Kidney (tissue), 14 donors: ENCODE measurements around the gene GPBP1L1. TPM values are rescaled to one million over a fixed set of nuclear protein-coding genes. Genes with fewer than 3 reads are reported as not detected.
A peak's percentile ranks its signal among the peaks of the same experiment; 100 is the strongest.
"Not testable (repeated sequence)": the region's sequence is repeated elsewhere in the genome, so short reads cannot be mapped to it uniquely, and the experiment has no call there.

ENCODE experiments used
- DNase-seq, 5 donors: peaks; one replicate each; pipeline ENCODE4 v3.0.0-alpha.2; 2013 to 2020
- FAIRE-seq: peaks from 2 replicates; lab custom pipeline; 2012; peaks lifted over from hg19 to GRCh38; lab: Jason Lieb, UNC
- H3K27ac ChIP-seq, 2 donors: one replicate each; pipeline ENCODE4 v1.7.0; 2013; ENCODE audit warnings: low read depth in 2 of 2, low read length in 2 of 2, inconsistent platforms in 1 of 2
- H3K27me3 ChIP-seq: one replicate; pipeline ENCODE4 v1.7.1; 2013; ENCODE audit warnings: low read length, inconsistent platforms; ENCODE audit not compliant: control insufficient read depth, insufficient read depth
- H3K36me3 ChIP-seq, 3 donors: one replicate each; pipeline versions ENCODE4 v1.7.0 to v1.7.1; 2013; ENCODE audit warnings: low read length in 3 of 3, control low read depth in 1 of 3, inconsistent platforms in 1 of 3; ENCODE audit not compliant: insufficient read depth in 3 of 3, control insufficient read depth in 2 of 3
- H3K4me1 ChIP-seq, 3 donors: one replicate each; pipeline versions ENCODE4 v1.7.0 to v1.7.1; 2013; ENCODE audit warnings: low read length in 3 of 3, inconsistent platforms in 1 of 3, low read depth in 1 of 3; ENCODE audit not compliant: control insufficient read depth in 2 of 3, insufficient read depth in 2 of 3
- H3K4me3 ChIP-seq, 3 donors: one replicate each; pipeline versions ENCODE4 v1.7.0 to v1.8.1; 2013; ENCODE audit warnings: low read length in 3 of 3, control low read depth in 1 of 3, inconsistent platforms in 1 of 3
- H3K9ac ChIP-seq, 3 donors: one replicate each; pipeline versions ENCODE4 v1.7.0 to v1.7.1; 2013; ENCODE audit warnings: low read length in 3 of 3, control low read depth in 1 of 3, inconsistent platforms in 1 of 3
- H3K9me3 ChIP-seq, 3 donors: one replicate each; pipeline versions ENCODE4 v1.7.0 to v1.7.1; 2013; ENCODE audit warnings: low read length in 3 of 3, control low read depth in 1 of 3, inconsistent platforms in 1 of 3; ENCODE audit not compliant: control insufficient read depth in 2 of 3, insufficient read depth in 1 of 3
- CTCF ChIP-seq: IDR thresholded peaks from 3 replicates; pipeline ENCODE4 v1.5.1; 2012; ENCODE audit warnings: mild to moderate bottlenecking, moderate library complexity, borderline replicate concordance; ENCODE audit not compliant: insufficient read depth; ENCODE audit errors: extremely low read depth
- intact Hi-C: fragments of 100-400 bp; cut with DNase I; formaldehyde crosslinking; loops from one replicate; pipeline ENCODE4 v1.11.1; 2022
- polyA plus RNA-seq: library from polyadenylated mRNA; stranded (reverse); fragments of 350-450 nt; fragmentation: Illumina TruSeq; extraction: RNeasy Lipid Tissue Mini Kit (QIAGEN cat#74804); gene quantifications from one replicate; pipeline ENCODE4 v1.2.3, GENCODE V29; 2014; ENCODE audit warnings: low read depth, low replicate concordance; ENCODE audit not compliant: insufficient read depth
- total RNA-seq: library from RNA; stranded (reverse); fragmentation: NEBNext Ultra II Directional; extraction: Animal tissue kit (Norgen Biotek cat#: 25700); gene quantifications from one replicate; pipeline ENCODE4 v1.2.1, GENCODE V29; 2021
- donor health status: control.
- donor health status: control.
- donor health status: control.
- donor health status: control.
- donor health status: control.
- donor health status: DM: yes; HTN: yes; CAD: no.
- donor health status: Normal renal cell carcinoma (clear cell type).

The GPBP1L1 gene
- total and polyA plus RNA-seq, 2 donors from 2014 or later = 59.1 to 146 TPM

DNA sequence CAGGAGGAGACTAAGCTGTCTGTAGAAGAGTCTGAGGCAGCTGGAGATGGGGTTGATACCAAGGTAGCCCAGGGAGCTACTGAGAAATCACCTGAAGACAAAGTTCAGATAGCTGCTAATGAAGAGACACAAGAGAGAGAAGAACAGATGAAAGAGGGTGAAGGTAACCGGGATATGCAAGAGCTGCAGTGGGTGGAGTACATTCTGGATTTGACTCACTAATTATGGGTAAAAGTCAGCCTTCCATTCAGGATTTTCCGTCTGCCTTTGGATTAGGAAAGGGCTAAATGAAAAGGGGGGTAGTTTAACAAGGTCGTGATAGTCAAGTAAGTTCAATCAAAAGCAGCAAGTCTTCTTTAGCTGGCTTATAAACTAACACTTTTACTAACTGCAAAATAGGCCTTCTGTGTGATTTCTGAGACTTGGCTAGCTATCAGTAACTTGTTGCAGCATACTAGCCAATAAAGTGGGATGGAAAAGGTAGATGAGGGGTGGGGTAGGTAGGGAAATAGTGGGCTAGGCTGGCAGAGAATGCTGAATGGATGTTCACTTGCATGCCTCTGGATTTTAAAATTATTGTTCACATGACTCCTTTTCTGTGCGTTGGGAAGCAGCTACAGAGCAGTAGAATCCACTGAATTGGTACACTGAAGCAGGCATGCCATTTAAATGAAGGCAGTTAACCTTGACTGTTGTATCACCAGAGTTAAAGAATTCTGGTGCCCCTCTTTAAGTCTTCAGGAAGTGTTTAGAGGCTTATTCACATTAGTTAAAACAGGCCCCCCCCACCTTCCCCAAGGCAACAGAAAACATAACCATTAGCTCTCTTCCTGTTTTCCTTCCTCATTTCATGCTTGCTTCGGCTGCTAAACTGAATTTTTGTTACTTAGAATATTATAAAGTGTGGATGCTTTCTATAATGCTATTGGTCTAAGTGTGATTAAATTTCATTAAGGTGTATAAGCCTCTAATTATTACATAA lies 77.9 kb downstream of the GPBP1L1 start:
- Histone ChIP-seq H3K27me3 (no peaks in the 10 kb centered on the region), H3K4me1 (peaks cover 0 to 9% (median 0%) of the 10 kb centered on the region in 3 donors), H3K9me3 (no peaks in the 10 kb centered on the region), H3K36me3 (peaks cover 0 to 8% (median 2%) of the 10 kb centered on the region in 3 donors), H3K4me3 (no peak overlapping the region), H3K9ac (no peak overlapping the region), H3K27ac (no peak overlapping the region)
- FAIRE-seq (no peak), DNase-seq (peak in 1 of 5 donors; percentile 34)
- TF ChIP-seq CTCF = no peak
- intact Hi-C loops = no loop called here

DNA sequence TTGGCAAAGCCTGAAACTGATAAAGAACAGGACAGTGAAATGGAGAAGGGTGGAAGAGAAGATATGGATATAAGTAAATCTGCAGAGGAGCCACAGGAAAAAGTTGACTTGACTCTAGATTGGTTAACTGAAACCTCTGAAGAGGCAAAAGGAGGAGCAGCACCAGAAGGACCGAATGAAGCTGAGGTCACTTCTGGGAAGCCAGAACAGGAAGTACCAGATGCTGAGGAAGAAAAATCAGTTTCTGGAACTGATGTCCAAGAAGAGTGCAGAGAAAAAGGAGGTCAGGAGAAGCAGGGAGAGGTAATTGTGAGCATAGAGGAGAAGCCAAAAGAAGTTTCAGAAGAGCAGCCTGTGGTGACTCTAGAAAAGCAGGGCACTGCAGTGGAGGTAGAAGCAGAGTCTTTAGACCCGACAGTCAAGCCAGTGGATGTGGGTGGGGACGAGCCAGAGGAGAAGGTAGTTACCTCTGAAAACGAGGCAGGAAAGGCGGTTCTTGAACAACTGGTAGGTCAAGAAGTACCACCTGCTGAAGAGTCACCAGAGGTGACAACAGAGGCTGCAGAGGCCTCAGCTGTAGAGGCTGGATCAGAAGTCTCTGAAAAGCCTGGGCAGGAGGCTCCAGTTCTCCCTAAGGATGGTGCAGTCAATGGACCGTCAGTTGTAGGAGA lies 78.8 kb downstream of the GPBP1L1 start:
- Histone ChIP-seq H3K36me3 (peaks cover 0 to 8% (median 2%) of the 10 kb centered on the region in 3 donors), H3K4me1 (peaks cover 0 to 9% (median 0%) of the 10 kb centered on the region in 3 donors), H3K27ac (no peak overlapping the region), H3K4me3 (no peak overlapping the region), H3K9ac (no peak overlapping the region), H3K9me3 (no peaks in the 10 kb centered on the region), H3K27me3 (no peaks in the 10 kb centered on the region)
- DNase-seq (no peak), FAIRE-seq (no peak)
- TF ChIP-seq CTCF = no peak
- intact Hi-C loops = no loop called here

GRCh38 chr1:45604239-45604638 lies 82.1 kb downstream of the GPBP1L1 start:
- H3K27ac ChIP-seq = no peak overlapping the region
- DNase-seq (no peak), FAIRE-seq (no peak)
- TF ChIP-seq CTCF = no peak
- intact Hi-C loops = no loop called here
- H3K27me3 ChIP-seq = no peaks in the 10 kb centered on the region
- H3K4me3 ChIP-seq = no peak overlapping the region
- H3K4me1 ChIP-seq = peaks cover 0 to 9% (median 0%) of the 10 kb centered on the region in 3 donors
- no peaks in the 10 kb centered on the region for H3K9me3 ChIP-seq
- no peak overlapping the region for H3K9ac ChIP-seq
- H3K36me3 ChIP-seq = peaks cover 0 to 2% (median 2%) of the 10 kb centered on the region in 3 donors

DNA sequence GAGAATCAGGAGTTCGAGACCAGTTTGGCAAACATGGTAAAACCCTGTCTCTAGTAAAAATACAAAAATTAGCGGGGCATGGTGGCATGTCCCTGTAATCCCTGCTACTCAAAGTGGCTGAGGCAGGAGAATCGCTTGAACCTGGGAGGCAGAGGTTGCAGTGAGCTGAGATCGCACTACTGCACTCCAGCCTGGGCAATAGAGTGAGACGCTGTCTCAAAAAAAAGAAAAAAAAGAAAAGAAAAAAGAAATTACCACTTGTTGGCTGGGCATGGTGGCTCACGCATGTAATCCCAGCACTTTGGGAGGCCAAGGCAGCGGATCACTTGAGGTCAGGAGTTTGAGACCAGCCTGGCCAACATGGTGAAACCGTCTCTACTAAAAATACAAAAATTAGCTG lies 89.6 kb downstream of the GPBP1L1 start:
- H3K9ac ChIP-seq, intact Hi-C loops, H3K36me3 ChIP-seq, H3K4me1 ChIP-seq, DNase-seq, H3K27me3 ChIP-seq, H3K4me3 ChIP-seq, H3K9me3 ChIP-seq, FAIRE-seq: not testable (repeated sequence)
- H3K27ac ChIP-seq = peak overlapping the region in 1 of 2 donors; percentile 27
